NCI-H1436 (cell line): ENCODE data around the gene FAH.

Experiments
- DNase-seq: peaks from one replicate; lab custom pipeline; 2025; lab: John Stamatoyannopoulos, UW

The FAH gene

DNA sequence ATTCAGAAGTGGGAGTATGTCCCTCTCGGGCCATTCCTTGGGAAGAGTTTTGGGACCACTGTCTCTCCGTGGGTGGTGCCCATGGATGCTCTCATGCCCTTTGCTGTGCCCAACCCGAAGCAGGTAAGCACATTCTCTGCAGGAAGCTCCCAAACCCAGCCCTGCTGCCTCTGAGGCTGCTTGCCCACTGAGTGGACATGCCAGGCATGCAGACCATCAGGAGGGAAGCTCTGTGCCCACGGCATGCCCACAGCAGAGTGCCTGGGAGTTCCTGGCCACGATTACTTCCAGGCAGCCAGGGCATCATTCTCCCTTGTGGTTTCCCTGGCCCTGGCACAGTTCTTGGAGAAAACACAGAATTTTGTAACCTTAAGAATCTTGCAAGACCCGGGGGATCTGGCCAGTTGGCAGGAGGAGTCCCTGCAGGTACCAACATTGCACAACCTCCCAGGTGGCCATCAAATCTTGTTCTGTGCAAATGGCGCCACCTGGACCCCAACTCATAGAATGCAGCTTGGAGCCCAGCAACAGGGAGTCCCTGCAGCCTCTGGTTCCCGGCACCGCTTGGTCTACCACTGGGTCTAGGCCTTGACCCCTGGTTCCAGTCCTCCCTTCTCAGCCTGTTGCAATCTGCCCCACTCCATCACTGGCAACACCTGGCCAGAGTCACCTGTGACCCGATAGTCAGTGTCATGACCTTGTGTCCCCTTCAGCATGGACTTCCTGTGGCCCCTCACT, 20.4 kb downstream of the FAH start:
- peak; percentile 65 for DNase-seq

DNA sequence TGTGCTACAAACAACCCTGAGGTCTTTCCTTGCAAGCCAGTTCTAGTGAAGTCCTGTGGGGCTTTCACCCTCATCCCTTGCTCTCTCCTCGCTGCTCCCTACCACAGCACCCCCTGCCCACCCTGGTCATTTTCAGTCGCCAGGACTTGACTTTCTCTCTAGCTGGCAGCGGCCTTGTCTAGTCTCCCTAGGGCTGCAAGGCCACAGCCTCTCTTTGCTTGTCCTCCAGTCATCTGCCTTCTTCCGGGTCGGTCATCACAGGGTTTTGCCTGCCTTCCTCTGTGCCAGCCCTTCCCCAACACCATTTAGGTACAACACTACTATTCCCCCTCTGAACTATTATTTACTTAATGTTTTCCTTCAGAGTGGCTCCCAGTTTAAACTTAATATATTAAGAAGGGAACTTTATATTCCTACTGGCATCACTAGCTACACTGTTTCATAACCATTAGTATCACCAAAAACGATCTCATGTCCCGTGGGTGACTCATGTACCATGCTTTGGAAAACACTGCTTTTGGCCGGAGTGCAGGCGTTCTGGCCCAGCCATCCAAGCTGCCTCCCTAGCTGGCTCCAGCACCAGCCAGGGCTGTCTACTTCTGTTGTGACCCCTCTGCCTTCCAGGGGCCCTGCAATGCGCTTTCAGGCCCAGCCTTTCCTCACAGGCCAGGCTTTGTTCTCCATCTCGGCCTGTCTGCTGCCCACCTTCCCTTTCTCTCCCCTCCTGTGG, 21.4 kb downstream of the FAH start:
- no peak for DNase-seq

DNA sequence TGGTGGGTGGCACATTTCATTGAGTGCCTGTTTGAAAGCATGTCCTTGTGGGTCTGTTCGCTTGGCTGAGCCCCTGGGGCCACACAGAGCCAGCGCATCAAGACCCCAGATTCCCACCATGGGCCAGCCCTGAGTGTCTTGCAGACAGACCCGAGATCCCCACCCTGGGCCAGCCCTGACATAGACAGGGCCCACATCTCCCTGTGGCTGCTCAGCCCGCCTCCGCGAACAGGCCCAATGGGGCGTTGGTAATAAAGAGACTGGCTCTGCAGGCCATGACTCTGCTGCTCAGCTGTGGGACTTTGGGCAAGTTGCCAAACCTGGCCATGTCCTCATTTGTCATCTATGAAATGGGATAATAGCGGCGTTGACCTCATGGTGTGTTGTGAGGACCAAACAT, 22.6 kb downstream of the FAH start:
- no peak for DNase-seq

DNA sequence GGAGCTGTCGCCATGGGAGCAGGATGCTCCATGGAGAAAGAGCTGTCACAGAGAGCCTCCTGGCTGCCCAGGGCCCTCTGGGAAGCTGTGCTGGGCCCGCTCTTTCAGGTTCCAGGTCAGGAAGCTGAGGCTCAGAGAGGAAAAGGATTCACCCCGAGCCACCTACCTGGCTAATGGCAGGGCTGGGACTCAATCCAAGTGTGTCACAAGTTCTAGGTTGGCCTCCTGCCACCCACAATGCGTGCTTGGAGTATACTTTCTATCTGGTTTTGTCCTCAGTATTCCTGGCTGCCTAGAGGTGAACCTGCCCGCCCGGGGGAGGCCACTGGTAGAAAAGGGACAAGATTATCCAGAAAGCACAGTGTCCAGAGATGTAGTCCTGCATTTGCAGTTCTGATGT, 23.6 kb downstream of the FAH start:
- DNase-seq = no peak

DNA sequence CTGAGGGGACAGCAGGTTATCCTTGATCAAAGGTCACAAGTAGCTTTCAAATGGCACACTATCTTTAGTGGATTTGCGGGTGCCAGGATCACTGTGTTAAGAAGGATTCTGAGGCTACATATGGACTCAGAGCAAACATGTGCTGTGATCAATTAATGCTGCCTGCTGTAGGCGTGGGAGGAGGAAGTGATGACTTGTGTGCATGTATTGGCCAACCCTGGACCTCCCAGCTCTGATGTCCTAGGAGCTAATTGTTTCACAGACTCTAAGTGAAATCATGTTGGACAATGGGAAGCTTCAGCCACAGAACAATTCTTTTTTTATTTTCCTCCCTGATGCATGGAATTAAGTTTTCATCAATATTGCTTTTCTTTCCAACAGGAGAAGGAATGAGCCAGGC, 24.4 kb downstream of the FAH start:
- DNase-seq = no peak

DNA sequence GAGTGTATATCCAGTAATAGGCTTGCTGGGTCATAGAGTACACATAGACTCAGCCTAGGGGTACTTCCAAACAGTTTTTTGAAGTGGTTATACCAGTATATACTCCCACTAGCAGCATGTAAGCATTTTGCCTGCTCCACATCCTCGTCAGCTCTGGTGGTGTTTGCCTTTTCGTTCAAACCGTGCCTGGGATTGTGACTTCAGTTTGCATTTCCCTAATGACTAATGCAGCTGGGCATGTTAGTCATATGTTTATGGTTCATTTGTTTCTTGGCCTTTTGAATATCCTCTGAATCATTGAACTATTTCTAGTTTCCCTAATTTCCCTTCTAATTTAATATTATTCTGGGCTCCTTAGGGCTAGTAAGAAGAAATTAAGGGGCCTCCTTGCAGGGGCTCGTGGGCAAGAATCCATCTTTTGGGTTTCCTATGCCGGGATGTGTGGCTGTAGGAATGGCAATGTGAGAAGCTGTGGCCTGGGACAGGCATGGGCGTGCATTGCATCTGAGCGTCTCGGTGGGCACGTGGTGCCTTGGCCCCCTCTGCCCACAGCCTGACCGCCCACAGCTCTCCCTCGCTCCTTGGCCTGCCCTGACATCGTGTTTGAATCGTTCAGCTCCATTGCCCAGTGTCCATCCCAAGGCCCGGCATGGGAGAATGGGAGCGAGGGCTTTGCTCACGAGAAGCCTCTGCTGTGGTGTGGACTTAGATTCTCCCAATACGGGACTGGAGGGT, 26.4 kb downstream of the FAH start:
- DNase-seq = no peak

DNA sequence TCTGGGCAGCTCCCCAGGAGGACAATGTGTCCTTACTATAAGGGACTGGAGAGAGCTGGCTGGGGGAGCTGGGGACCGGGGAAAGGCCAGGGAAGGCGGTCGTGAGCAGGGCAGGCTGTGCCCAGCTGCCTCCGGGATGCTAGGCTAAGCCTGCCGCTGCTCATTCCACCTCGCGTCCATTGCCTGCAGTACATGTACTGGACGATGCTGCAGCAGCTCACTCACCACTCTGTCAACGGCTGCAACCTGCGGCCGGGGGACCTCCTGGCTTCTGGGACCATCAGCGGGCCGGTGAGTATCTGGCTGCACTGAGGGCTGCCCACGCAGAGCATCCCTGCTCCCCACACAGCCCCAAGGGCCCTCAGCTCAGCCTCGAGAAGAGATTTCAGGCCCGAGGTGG, 27.1 kb downstream of the FAH start:
- DNase-seq = no peak

DNA sequence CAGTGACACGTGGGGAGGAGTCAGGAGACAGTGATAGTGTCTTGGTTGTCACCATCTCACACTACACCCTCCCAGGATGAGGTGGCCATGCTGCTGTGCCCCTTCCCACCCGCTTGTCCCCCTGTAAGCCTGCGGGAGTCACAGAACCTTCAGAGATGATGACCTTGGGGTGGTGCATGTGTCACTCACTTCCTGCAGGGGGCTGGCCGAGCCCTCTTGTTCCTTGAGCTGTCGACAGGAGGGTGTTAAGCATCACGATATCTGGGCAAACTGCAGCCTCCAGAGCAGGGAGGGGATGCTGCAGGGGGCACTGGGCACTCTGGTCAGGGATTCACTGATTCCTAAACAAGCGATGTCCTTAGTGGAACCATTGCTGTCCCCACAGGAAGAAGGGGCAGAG, 27.7 kb downstream of the FAH start:
- DNase-seq = no peak

DNA sequence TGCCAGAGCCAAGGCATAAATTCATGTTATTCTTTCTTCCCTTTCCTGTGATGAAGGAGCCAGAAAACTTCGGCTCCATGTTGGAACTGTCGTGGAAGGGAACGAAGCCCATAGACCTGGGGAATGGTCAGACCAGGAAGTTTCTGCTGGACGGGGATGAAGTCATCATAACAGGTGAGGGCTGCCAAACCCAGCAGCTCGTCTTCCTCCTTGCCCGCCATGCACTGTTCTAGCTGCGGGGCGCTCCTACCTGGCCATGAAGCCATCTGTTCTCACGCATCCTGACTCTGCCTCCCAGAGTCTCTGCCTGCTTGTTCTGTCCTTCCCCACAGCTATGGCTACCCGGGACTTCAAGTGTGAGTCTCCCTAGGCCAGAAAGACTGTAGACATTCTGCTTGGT, 28.2 kb downstream of the FAH start:
- DNase-seq = no peak

DNA sequence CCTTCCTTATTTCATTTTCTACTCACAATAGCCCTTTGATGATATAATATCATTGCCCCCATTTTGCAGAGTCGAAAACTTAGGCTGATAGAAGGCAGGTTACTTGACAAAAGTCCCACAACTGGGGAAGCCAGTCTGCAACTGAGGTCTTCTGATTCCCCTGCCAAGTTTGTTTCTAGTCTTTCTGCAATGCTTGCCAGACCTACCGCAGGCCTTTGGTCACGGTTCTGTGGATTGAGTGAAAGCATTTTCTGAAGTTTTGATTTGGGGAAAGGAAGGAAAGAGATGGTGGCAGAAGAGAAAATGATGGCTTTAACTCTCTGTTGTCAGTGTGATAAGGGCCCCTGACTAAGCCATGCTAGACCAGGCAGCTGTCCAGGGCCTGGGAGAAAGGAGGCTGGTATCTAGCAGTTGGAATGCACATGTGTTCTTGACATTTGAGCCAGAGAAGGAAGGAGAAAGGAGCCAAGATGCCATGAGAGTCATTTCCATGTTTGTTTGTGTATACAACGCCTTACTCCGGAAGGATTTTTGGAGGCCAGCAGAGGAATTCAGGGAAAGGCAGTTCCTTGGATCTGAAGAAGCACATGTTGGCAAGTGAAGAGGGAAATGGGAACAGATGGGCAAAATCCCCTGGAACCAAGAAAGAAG, 29.9 kb downstream of the FAH start:
- DNase-seq = no peak

DNA sequence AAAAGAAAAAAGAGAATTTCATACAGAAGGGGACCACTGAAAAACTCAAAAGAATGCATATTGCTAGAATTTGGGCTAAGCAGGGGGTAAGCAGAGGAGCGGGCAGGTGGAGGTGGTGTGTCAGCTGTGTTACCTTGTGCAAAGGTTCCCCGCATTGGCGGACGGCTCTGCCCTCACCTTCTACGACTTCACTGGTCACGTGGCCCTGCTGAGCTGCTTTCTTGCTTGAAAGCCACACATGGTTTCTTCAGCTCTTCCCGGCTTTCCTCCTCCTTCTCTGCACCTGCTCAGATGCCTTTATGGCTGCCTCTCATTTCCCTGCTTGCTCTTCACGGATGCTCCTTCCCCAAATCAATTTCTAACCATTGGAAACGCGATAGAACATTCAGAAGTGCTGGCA, 30.5 kb downstream of the FAH start:
- DNase-seq = no peak

DNA sequence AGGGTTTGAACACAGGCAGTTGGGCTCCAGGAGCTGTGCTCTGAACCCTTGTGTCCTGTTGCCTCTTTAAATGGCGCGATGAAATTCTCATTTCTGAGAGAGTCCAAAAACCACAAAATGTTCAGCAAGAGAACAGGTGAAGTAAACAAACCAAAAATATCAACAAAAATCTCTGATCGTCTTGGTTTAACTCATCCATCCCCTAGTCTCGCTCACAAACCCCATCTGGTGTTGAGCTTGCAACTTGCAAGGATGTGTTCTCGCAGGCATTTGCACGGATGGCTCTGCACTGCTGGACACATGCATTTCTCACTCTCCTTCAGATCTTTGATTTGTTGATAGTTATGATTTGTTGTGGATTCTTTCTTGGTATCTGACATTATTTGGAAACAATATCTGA, 31.1 kb downstream of the FAH start:
- DNase-seq = no peak

DNA sequence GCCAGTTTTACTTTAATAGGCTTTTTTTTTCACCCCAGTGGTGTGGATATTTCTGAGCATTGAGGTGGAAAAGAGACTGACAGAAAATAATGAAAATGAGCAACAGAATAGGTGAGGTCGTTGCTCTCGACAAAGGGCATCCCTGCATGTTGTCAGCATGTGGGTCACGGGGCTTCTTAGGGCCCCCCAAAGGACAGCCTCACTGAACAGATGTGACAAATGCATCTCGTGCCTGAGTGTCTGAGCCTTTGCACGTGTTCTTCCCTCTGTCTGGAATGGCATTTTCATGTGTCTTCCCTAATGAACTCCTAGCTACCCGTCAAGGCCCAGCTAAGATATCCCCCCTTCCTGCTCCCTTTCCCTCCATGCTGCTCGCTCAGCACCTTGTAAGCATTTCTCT, 31.8 kb downstream of the FAH start:
- no peak for DNase-seq

DNA sequence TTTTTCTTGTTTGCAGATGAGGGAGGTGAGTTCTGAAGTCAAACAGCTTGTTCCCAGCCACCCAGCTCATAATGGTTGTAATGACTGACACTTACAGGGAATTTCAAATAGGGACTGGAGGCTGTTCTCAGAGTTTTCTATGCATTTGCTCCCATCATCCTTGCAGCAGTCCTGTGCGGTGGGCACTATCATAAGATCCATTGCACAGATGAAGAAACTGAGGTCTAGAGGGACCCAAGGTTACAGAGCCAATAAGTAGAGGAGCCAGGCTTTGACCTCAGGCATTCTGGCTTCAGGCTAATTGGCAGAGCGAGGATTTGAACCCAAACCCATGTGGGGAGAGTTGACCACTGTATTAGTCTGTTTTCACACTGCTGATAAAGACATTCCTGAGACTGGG, 32.4 kb downstream of the FAH start:
- DNase-seq = no peak

DNA sequence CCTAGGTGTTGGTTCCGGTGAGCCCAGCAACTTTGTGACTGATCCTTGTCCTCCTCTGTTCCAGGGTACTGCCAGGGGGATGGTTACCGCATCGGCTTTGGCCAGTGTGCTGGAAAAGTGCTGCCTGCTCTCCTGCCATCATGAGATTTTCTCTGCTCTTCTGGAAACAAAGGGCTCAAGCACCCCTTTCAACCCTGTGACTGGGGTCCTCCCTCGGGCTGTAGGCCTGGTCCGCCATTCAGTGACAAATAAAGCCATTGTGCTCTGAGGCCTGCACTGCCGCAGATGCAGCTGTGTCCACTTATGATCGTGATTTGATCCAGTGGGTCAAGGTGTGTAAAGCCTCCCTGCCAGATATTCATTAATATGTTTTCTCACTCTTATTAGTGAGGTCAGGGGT, 33.3 kb downstream of the FAH start:
- DNase-seq = no peak

DNA sequence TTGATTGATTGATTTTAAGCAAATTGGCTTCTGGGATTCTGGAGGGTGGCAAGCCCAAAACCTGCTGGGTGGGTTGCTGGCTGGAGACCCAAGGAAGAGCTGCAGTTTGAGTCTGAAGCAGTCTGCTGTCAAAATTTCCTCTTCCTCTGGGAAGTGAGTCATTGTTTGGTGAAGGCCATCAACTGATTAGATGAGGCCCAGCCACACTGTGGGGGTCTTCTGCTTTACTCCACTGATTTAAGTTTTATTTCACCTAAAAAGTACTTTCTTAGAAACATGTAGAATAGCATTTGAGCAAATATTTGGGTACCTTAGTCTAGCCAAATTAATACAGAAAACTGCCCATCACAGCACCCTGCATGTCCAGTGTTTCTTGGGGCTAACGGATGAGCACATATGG, 33.8 kb downstream of the FAH start:
- no peak for DNase-seq

DNA sequence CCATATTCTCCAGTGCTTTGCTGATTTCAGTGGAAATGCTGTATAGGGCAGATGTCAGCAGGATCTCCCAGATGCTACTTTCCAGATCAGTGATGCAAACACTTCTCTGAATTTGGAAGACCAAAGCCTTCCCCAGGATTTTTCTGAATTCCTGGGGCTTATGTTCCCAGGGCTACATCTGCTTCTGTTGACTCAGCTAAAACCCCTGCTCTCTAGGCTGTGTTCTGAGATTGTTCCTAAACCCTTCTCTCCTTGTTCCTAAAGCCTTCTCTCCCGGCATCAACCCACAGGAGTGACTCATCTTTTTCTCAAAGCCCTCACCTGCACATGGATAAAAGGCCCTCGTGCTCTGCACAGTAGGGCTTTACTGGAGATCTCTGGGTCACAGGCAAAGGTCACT, 35.5 kb downstream of the FAH start:
- DNase-seq = no peak

DNA sequence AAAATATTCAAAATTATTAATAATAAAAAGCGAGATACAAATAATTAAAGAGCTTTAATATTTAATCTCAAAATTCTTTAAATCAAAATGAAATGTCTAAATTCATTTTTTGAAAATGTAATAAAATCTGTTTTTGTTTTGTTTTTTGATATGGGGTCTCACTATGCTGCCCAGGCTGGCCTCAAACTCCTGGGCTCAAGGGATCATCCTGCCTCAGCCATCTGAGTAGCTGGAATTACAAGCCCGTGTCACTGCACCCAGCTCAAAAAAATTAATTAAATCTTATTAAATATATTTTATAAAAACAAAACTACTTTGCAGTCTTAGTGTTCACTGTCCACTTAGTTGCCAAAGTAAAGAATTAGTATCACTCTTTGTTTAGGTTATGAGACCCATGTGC, 38.4 kb downstream of the FAH start:
- no peak for DNase-seq

DNA sequence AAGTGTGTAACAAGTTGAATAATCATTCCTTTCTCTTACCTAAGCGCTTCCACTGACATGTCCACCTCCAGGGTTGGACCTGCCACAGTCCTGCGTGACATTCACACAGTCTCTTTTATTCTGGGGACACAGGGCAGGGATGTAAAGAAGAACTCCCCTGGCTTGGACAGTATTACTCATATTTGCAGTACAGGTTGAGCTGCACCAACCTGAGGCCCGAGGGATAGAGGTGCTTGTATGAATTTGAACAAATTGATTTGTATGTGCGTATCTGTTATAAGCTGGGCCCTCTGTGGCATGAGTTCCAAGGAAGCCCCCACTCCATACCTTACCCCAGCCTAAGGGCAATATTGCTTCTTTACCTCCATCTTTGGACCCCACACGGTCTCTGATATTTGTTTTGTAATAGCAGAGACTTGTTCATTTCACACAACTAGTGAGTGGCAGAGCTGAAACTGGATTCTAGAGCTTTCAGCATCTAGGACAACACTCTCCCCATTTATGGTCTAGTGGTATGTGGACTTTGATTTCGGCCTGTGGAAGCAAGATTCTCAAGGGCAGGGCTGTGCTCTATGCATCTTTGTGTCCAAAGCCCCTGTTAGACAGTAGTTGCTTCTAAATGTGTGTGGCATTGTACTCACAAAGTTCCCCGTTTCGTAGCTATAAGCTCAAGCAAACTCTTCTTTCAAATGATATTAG, 39.2 kb downstream of the FAH start:
- DNase-seq = no peak

DNA sequence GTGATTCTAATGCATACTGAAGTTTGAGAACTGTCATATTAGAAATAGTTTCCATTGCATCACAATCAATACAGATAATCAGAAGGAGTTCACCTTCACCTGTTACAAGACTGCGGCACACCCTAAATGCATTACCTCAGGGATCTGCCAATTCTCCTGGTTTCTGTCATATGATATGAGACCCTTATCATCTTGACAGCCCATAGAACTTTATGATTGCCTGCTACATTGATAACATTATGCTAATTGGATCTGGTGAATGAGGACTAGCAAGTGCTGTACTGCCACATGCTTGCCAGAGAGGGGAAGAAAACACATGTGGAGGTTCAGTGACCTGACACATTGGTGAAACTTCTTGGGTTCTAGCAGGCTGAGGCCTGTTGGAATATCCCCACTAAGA, 41.4 kb downstream of the FAH start:
- no peak for DNase-seq

DNA sequence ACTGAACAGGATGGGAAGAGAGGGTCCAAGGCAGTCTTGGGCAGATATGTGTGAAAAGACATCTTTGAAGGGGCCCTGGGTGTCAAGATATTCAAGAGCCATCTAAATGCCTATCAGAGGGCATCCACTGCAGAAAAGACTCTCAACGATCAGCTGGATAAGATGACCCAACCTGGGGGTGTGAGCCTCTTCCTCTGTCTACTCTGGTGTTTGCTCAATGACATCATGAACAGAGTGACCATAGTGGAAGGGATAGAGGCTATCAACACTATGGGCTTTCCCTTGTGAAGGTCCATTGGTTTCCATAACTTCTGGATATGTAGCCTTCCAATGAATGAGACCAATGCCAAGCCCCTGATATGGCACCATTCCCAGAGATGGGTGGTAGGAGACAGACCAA, 42.1 kb downstream of the FAH start:
- no peak for DNase-seq

DNA sequence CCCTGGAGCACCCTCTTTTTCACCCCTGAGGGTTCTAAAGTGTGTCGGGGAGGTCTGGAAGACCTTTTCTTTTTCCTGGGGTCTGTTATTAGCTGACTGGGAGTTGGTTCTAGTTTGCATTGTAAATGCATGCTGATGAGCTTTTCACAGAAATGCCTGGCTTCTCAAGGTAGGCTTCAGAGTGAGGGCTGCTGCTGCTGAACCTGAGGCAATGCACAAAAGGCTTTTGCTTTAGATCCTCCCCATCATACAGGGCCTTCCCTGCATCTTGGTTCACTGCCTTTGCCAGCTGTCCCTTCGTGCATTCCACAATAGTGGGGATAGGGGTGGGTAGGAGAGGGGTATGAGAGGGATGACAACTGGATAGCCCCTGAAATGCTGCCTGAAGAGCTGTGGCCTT, 46.6 kb downstream of the FAH start:
- DNase-seq = no peak
